ENCODE measurements around the gene PDE2A. TPM values are rescaled to one million over a fixed set of nuclear protein-coding genes. Genes with fewer than 3 reads are reported as not detected.
A peak's percentile ranks its signal among the peaks of the same experiment; 100 is the strongest.

Gene PDE2A
- total RNA-seq, 1 experiment from 2014 or later = 3.7 TPM

DNA sequence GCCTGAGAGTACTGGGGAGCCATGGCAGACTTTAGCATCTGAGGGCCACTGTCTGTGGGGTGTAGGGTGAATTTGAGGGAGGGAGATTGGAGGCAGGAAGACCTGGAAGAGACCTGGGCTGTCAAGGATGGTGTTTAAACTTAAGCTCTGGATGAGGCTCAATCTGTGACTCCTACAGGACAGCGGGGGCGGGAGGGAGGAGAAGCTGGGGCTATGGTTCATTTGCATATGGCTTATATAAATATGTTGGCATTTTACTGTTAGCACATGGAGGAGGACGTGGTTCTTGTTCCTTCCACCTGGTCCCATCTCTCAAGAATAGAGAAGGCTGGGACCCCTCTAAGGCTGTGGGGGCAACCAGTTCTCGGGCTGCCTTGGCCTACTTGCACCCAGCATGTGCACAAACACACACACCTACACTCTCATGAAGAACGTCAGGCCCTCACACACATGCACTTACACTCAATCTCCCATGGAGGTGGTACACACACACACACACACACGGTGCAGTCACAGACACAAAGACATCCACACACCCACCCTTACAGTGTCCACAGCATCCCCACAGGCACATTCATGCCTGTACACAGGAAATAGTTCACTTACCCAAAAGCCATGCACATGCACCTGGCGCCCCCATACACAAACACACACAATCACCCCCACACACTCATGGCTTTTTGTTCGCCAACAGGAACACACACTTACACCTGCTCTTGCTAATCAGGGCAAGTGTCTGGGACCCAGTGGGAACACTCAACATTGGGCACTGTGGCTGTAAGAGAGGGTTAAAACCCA, 81.3 kb downstream of the PDE2A start (continued):
- TF ChIP-seq, protein P1, sequence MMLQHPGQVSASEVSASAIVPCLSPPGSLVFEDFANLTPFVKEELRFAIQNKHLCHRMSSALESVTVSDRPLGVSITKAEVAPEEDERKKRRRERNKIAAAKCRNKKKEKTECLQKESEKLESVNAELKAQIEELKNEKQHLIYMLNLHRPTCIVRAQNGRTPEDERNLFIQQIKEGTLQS (CRISPR knock-in tag; conservative IDR thresholded peaks at IDR 0.05) = no peak
- TF ChIP-seq, protein P2, sequence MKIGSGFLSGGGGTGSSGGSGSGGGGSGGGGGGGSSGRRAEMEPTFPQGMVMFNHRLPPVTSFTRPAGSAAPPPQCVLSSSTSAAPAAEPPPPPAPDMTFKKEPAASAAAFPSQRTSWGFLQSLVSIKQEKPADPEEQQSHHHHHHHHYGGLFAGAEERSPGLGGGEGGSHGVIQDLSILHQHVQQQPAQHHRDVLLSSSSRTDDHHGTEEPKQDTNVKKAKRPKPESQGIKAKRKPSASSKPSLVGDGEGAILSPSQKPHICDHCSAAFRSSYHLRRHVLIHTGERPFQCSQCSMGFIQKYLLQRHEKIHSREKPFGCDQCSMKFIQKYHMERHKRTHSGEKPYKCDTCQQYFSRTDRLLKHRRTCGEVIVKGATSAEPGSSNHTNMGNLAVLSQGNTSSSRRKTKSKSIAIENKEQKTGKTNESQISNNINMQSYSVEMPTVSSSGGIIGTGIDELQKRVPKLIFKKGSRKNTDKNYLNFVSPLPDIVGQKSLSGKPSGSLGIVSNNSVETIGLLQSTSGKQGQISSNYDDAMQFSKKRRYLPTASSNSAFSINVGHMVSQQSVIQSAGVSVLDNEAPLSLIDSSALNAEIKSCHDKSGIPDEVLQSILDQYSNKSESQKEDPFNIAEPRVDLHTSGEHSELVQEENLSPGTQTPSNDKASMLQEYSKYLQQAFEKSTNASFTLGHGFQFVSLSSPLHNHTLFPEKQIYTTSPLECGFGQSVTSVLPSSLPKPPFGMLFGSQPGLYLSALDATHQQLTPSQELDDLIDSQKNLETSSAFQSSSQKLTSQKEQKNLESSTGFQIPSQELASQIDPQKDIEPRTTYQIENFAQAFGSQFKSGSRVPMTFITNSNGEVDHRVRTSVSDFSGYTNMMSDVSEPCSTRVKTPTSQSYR (CRISPR knock-in tag; IDR thresholded peaks at IDR 0.05) = no peak
- TF ChIP-seq ZNF232 (CRISPR knock-in tag; IDR thresholded peaks at IDR 0.05) (no peak), FOXK1 (CRISPR knock-in tag; IDR thresholded peaks at IDR 0.05) (no peak), TCF7 (CRISPR knock-in tag; IDR thresholded peaks at IDR 0.05; ENCODE audit: low read depth) (no peak), CTCF (IDR thresholded peaks at IDR 0.05) (no peak), GRHL2 (CRISPR knock-in tag; IDR thresholded peaks at IDR 0.05; ENCODE audit: insufficient replicate concordance, severe bottlenecking) (no peak)
- TF ChIP-seq, protein P3, sequence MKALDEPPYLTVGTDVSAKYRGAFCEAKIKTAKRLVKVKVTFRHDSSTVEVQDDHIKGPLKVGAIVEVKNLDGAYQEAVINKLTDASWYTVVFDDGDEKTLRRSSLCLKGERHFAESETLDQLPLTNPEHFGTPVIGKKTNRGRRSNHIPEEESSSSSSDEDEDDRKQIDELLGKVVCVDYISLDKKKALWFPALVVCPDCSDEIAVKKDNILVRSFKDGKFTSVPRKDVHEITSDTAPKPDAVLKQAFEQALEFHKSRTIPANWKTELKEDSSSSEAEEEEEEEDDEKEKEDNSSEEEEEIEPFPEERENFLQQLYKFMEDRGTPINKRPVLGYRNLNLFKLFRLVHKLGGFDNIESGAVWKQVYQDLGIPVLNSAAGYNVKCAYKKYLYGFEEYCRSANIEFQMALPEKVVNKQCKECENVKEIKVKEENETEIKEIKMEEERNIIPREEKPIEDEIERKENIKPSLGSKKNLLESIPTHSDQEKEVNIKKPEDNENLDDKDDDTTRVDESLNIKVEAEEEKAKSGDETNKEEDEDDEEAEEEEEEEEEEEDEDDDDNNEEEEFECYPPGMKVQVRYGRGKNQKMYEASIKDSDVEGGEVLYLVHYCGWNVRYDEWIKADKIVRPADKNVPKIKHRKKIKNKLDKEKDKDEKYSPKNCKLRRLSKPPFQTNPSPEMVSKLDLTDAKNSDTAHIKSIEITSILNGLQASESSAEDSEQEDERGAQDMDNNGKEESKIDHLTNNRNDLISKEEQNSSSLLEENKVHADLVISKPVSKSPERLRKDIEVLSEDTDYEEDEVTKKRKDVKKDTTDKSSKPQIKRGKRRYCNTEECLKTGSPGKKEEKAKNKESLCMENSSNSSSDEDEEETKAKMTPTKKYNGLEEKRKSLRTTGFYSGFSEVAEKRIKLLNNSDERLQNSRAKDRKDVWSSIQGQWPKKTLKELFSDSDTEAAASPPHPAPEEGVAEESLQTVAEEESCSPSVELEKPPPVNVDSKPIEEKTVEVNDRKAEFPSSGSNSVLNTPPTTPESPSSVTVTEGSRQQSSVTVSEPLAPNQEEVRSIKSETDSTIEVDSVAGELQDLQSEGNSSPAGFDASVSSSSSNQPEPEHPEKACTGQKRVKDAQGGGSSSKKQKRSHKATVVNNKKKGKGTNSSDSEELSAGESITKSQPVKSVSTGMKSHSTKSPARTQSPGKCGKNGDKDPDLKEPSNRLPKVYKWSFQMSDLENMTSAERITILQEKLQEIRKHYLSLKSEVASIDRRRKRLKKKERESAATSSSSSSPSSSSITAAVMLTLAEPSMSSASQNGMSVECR (CRISPR knock-in tag; IDR thresholded peaks at IDR 0.05; ENCODE audit: borderline replicate concordance) = no peak
- TF ChIP-seq, protein P4, sequence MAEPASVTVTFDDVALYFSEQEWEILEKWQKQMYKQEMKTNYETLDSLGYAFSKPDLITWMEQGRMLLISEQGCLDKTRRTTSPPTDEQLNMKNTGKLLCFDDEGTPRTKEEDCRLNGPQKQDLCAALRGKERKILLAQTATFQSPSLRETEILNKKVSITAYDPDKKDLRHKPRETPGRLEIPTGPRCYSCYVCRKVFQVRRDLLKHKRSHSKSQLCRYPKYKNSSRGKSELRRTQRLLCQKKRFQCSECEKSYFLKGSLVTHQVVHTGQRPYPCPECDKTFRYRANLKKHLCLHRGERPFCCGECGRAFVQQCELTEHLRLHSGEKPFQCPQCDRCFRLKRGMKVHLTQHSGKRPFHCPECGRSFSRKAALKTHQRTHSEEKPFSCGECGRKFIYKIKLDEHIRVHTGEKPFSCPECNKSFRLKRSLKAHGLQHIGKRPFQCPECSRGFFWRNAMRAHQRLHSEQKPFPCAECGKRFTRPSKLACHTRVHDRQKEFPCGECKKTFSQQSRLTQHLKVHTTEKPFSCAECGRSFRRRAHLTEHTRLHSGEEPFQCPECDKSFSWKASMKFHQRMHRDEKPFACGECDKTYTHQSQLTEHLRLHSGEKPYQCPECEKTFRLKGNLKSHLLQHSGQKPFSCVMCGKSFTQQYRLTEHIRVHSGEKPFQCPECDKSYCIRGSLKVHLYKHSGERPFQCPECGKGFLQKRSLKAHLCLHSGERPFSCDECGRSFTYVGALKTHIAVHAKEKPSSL (CRISPR knock-in tag; conservative IDR thresholded peaks at IDR 0.05) = no peak

DNA sequence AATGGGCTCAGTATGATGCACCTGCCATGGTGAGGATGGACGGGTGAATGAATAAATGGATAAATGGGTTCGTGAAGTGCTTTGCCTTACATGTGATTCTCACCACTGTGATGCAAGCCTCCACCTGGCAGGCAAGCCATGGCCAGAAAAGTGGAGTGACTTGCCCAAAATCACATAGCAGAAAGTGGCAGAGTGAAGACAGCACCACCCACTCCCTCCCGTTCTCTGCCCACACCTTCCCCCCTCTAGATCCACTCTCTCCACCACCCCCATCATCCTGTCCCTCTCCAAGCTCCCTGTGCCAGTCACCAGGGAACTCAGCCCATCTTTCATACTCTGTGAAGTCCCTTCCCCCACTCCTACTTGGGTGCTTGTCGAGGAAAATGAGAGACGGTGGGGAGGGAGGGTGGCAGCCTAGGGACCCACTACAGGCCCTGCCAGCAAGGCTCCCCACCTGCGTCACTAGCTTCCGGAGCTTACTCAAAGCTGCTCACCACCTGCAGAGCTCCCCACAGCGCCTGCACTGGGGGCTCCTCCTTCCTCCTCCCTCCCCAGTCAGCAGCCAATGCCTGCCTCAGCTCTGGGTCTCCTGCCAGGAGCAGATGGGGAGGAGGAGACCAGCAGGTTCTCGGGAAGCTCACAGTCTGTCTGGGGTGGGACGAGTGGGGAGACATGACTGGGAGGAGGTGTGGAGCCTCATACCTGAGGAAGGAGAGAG, 82.3 kb downstream of the PDE2A start:
- Mint-ChIP-seq H3K4me3 (no peak overlapping the region), H3K27ac (no peak overlapping the region), H3K36me3 (no peaks in the 10 kb centered on the region), H3K27me3 (ENCODE audit: low read depth) (peaks cover 69% of the 10 kb centered on the region), H3K9me3 (no peaks in the 10 kb centered on the region), H3K4me1 (peaks cover 38% of the 10 kb centered on the region)
- no peak for DNase-seq (ENCODE audit: low spot score)
- ChIA-PET CTCF (interaction anchor here (0.8 to 13.3 kb wide), 11 partner anchors 9 to 121 kb away, joined by 3 to 461 read pairs (median 33); partner anchors contain the start of gene PDE2A), POLR2A (no interaction called here)
- no peak for ATAC-seq
- TF ChIP-seq, protein P1 (CRISPR knock-in tag; conservative IDR thresholded peaks at IDR 0.05) = no peak
- TF ChIP-seq ZNF423 (CRISPR knock-in tag; IDR thresholded peaks at IDR 0.05) = peak; percentile 78

Measured in WTC11 (cell line).